ENCODE measurements around the gene PAF1.
"Not testable (repeated sequence)": the region's sequence is repeated elsewhere in the genome, so short reads cannot be mapped to it uniquely, and the experiment has no call there.

PAF1 gene

DNA sequence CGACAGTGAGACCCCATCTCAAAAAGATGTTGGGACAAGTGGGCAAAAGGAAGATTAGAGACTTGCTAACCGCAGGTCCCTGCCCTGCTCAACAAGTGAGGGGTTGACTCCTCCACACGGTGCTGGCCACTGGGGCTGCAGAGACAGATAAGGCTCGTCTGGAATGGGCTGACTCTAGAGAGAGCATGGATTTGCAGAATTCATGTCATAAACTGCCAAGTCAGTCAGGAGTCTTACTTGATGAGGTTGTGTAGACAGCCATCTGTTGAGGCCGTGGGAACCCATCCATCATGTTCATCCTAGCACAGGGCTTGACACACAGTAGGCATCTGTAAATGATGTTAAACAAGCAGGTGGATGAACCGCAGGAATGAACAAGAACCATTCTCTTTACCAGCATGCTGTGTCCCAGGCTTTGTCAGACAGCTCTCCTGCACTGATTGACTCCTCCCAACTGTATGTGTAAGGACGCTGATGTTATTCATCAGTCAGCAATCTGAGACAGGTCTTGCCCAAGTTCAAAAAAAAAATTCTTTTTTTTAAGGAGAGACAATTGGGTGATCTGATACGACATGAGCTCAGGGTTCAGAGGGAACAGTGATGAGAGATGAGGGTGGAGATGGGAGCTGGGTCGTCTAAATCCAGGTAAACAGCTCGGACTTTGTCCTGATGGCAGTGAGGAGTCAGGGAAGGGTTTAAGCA is 8.8 kb downstream of the PAF1 start:
- TF ChIP-seq, protein P1, sequence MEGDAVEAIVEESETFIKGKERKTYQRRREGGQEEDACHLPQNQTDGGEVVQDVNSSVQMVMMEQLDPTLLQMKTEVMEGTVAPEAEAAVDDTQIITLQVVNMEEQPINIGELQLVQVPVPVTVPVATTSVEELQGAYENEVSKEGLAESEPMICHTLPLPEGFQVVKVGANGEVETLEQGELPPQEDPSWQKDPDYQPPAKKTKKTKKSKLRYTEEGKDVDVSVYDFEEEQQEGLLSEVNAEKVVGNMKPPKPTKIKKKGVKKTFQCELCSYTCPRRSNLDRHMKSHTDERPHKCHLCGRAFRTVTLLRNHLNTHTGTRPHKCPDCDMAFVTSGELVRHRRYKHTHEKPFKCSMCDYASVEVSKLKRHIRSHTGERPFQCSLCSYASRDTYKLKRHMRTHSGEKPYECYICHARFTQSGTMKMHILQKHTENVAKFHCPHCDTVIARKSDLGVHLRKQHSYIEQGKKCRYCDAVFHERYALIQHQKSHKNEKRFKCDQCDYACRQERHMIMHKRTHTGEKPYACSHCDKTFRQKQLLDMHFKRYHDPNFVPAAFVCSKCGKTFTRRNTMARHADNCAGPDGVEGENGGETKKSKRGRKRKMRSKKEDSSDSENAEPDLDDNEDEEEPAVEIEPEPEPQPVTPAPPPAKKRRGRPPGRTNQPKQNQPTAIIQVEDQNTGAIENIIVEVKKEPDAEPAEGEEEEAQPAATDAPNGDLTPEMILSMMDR (IDR thresholded peaks at IDR 0.05) = no peak
- Histone ChIP-seq H3K4me3 (ENCODE audit: low read depth in 1 of 2, low read length in 1 of 2) (no peak overlapping the region), H3K27ac (no peak overlapping the region), H3K4me1 (ENCODE audit: control insufficient read depth in 1 of 2, insufficient read depth in 1 of 2, low read depth in 1 of 2, low read length in 1 of 2) (no peaks in the 10 kb centered on the region), H3K27me3 (no peaks in the 10 kb centered on the region), H3K9me3 (no peaks in the 10 kb centered on the region), H3K36me3 (peaks cover 99% of the 10 kb centered on the region)

DNA sequence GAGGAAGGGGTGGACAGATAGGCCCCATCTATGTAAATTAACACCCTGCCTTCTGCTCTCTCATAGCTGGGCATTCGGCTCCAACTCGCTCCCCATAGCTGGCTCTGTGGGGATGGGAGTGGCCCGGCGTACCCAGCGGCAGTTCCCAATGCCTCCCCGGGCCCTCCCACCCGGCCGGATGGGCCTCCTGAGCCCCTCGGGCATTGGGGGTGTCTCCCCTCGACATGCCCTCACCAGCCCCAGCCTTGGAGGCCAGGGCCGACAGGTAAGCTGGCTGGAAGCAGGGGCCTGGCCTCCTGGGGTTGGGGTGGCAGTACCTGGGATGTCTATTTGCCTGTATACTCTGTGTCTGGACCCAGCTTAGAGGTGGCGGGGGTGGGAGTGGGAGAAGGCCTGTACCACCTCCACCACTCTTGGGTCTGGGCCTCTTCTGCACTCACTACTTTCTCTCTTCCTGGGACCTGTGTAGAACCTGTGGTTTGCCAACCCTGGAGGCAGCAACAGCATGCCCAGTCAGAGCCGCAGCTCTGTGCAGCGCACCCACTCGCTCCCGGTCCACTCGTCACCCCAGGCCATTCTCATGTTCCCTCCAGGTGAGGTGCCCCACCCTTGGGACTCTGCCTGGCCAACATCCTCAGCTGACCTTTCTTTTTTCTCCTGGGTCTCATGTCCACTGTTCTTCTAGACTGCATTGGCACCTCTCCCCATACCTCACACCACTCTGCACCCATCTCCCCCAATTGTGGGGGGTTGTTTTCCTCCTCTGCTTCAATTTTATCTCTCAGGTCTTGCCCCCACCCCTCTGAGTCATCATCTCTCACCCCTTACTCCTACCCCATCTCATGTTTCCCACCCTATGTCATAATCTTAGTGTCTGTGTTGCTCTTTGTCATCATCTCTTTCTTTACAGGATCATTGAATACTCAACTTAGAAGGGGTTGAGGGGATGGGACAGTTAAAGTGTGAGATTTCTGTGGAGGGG is 10.1 kb downstream of the PAF1 start:
- Histone ChIP-seq H3K9me3 (no peaks in the 10 kb centered on the region), H3K4me1 (ENCODE audit: control insufficient read depth in 1 of 2, insufficient read depth in 1 of 2, low read depth in 1 of 2, low read length in 1 of 2) (no peaks in the 10 kb centered on the region), H3K36me3 (peaks cover 99% of the 10 kb centered on the region), H3K27ac (no peak overlapping the region), H3K4me3 (ENCODE audit: low read depth in 1 of 2, low read length in 1 of 2) (no peak overlapping the region), H3K27me3 (no peaks in the 10 kb centered on the region)
- TF ChIP-seq, protein P1 (IDR thresholded peaks at IDR 0.05) = no peak

DNA sequence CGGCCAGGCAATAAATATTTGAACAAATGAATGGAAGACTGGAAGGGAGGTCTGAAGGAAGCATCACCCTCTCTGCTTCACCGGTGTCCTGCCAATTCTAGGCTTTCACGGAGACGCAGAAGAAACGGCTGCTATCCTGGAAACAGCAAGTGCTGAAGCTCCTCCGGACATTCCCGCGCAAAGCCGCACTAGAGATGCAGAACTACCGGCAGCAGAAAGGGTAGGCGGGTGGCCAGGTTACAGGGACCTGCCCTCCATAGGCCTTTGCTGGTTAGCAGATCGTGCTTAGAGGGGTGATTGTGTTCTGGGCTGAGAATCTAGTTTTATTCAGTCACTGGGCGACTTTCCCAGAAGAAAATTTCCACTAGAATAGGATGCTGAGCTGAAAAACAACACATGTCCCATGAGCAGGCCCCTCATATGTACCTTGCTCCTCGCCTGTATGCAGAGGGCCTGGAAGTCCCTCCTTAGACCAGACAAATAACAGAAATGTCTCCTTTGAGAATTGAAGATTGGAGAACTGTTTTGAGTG is 11.0 kb downstream of the PAF1 start:
- Histone ChIP-seq H3K36me3 (peaks cover 99% of the 10 kb centered on the region), H3K4me3 (ENCODE audit: low read depth in 1 of 2, low read length in 1 of 2) (no peak overlapping the region)
- TF ChIP-seq, protein P1 (IDR thresholded peaks at IDR 0.05) = no peak

DNA sequence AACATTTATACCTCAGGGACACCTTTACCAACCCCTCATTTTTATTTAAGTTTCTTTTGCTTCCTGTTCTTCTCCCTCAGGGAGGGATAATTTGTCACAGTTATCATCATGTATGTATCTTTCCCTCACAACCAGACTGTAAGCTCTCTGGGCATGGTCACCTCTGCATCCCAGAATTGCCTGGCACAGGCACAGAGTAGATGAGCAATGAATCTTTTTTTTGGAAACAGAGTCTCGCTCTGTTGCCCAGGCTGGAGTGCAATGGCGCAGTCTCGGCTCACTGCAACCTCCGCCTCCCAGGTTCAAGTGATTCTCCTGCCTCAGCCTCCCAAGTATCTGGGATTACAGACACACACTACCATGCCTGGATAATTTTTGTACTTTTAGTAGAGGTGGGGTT is 11.5 kb downstream of the PAF1 start:
- peaks cover 100% of the 10 kb centered on the region for H3K36me3 ChIP-seq
- H3K9me3 ChIP-seq; H3K4me3 ChIP-seq (ENCODE audit: low read depth in 1 of 2, low read length in 1 of 2); H3K27me3 ChIP-seq; H3K27ac ChIP-seq; H3K4me1 ChIP-seq (ENCODE audit: control insufficient read depth in 1 of 2, insufficient read depth in 1 of 2, low read depth in 1 of 2, low read length in 1 of 2): not testable (repeated sequence)

More for the DNA sequence above, 11.0 kb downstream of the PAF1 start:
- Histone ChIP-seq H3K27ac (no peak overlapping the region), H3K9me3 (no peaks in the 10 kb centered on the region), H3K4me1 (ENCODE audit: control insufficient read depth in 1 of 2, insufficient read depth in 1 of 2, low read depth in 1 of 2, low read length in 1 of 2) (no peaks in the 10 kb centered on the region), H3K27me3 (no peaks in the 10 kb centered on the region)

DNA sequence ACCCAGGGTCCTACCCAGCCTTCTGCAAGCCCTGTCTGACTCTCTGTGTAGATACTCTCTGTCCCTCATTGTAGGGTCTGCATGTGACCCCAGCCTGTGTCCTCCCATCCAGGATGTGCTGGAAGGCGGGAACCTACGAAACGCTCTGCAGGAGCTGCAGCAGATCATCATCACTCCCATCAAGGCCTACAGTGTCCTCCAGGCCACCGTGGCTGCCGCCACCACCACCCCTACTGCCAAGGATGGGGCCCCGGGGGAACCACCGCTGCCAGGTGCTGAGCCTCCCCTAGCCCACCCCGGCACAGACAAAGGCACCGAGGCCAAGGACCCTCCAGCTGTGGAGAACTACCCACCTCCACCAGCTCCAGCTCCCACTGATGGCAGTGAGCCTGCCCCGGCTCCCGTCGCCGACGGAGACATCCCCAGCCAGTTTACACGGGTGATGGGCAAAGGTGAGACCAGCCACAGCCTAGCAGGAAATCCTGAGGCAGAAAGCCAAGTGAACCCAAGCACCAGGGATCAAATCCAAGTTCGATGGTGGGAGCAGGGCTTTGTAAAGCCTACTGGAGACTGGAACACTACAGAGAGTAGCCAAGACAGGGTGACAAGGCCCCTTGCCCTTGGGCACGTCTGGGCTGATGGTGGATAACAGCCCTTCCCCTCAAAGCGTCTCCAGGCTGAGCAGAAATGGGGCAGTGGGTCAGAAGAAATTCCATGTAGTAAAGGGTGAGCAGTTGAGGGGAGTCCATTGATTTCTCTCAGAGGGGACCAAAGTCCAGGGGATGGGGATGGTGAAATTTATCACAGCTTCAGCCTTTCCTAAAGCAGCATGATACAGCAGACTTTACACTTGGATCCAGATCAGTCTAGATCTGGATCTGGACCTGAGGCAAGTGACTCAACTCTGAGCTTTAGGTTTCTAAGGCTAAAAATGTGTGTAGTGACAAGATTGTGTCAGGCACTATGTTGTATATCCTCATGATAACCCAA is 13.2 kb downstream of the PAF1 start:
- Histone ChIP-seq H3K4me3 (ENCODE audit: low read depth in 1 of 2, low read length in 1 of 2) (no peak overlapping the region), H3K4me1 (ENCODE audit: control insufficient read depth in 1 of 2, insufficient read depth in 1 of 2, low read depth in 1 of 2, low read length in 1 of 2) (no peaks in the 10 kb centered on the region), H3K9me3 (no peaks in the 10 kb centered on the region), H3K27me3 (no peaks in the 10 kb centered on the region), H3K27ac (no peak overlapping the region), H3K36me3 (peaks cover 100% of the 10 kb centered on the region)
- TF ChIP-seq, protein P1 (IDR thresholded peaks at IDR 0.05) = no peak

All from neutrophil (primary cell).